Stomach (tissue), 9 donors: ENCODE results near the gene SMIM41. TPM values are rescaled to one million over a fixed set of nuclear protein-coding genes. Genes with fewer than 3 reads are reported as not detected.

Source experiments
- DNase-seq, 2 donors: peaks; one replicate each; pipeline versions ENCODE4 v3.0.0 to v3.0.0-alpha.2; 2013 to 2019
- H3K27ac ChIP-seq, 5 donors: fragments of 200-600 bp in 4 of 5; sonication (generic) in 4 of 5; one replicate each; pipeline ENCODE4 v1.5.1; 2013 to 2019; ENCODE audit warnings: mild to moderate bottlenecking in 1 of 5, moderate library complexity in 1 of 5
- H3K27me3 ChIP-seq, 3 donors: fragments of 200-600 bp; sonication (generic); one replicate each; pipeline ENCODE4 v1.5.1; 2017 to 2019; ENCODE audit warnings: mixed run types in 1 of 3
- H3K36me3 ChIP-seq, 4 donors: fragments of 200-600 bp; sonication (generic); 1 replicate in 3 of 4; 2 replicates in 1 of 4; pipeline ENCODE4 v1.5.1; 2016 to 2019
- H3K4me1 ChIP-seq, 4 donors: fragments of 200-600 bp; sonication (generic); one replicate each; pipeline ENCODE4 v1.5.1; 2016 to 2019
- H3K4me3 ChIP-seq, 4 donors: fragments of 200-600 bp; sonication (generic) in 3 of 4; one replicate each; pipeline ENCODE4 v1.5.1; 2016 to 2019; ENCODE audit warnings: mild to moderate bottlenecking in 1 of 4
- H3K9me3 ChIP-seq, 4 donors: fragments of 200-600 bp; sonication (generic); one replicate each; pipeline ENCODE4 v1.5.1; 2016 to 2019
- EP300 ChIP-seq: sonication (generic); formaldehyde crosslinking; IDR thresholded peaks from one replicate; pipeline ENCODE4 v1.6.1; 2017; ENCODE audit warnings: antibody characterized with exemption
- POLR2A ChIP-seq, 4 donors: fragments of 450-650 bp; IDR thresholded peaks; one replicate each; pipeline ENCODE4 v1.6.1; 2016; ENCODE audit warnings: antibody characterized with exemption in 4 of 4, control low read depth in 2 of 4, mild to moderate bottlenecking in 1 of 4, moderate library complexity in 1 of 4
- POLR2AphosphoS5 ChIP-seq, 3 donors: sonication (generic); formaldehyde crosslinking; IDR thresholded peaks; one replicate each; pipeline ENCODE4 v1.6.1; 2016; ENCODE audit warnings: antibody characterized with exemption in 3 of 3
- WGBS, 5 donors: extraction: QIAGEN DNeasy Blood & Tissue Kit in 3 of 5; methylation state at CpG; one replicate each; pipeline versions ENCODE4 v1.1.5 to v1.1.7; 2013 to 2018; 5-methylcytosine and 5-hydroxymethylcytosine counted together
- intact Hi-C: fragments of 100-400 bp; cut with DNase I; formaldehyde crosslinking; loops from one replicate; pipeline ENCODE4 v1.15.1; 2023; ENCODE audit warnings: low total_unique reads
- polyA plus RNA-seq, 3 donors: library from polyadenylated mRNA; stranded (reverse); fragments of 200-250 nt; gene quantifications; one replicate each; pipeline ENCODE4 v1.2.3, GENCODE V29; 2013
- total RNA-seq, 5 donors: library from RNA; depleted of rRNA; stranded (reverse); fragments of >200 nt; gene quantifications; one replicate each; pipeline versions ENCODE4 v1.1.0 to v1.2.3, GENCODE V29; 2014 to 2016
- TF ChIP-seq, protein P1 (sequence below), 7 experiments: fragments of 450-650 bp in 4 of 7; fragments of 200-600 bp in 3 of 7; sonication (generic) in 3 of 7; IDR thresholded peaks; one replicate each; pipeline ENCODE4 v1.5.1; 2016 to 2019; ENCODE audit warnings: antibody characterized with exemption in 7 of 7, control low read depth in 2 of 7, mild to moderate bottlenecking in 1 of 7
- donor health status: healthy with polysubstance abuse.
- donor health status: Bipolar disorder and iron deficiency.
- donor health status: healthy.

Gene SMIM41
- total and polyA plus RNA-seq, 8 donors: 1.1 to 21.6 (median 6.5) TPM; not detected in 1

- H3K36me3 ChIP-seq: peaks cover 14 to 23% (median 22%) of the 10 kb centered on the region in 4 donors
- H3K4me1 ChIP-seq: peaks cover 36 to 76% (median 46%) of the 10 kb centered on the region in 4 donors
- intact Hi-C loops: no loop called here
- peak within 1 kb of the TSS; percentile 59 to 80 (median 67) for H3K4me3 ChIP-seq
- no peaks in the 10 kb centered on the region for H3K27me3 ChIP-seq
- peak; percentile 99 for DNase-seq
- TF ChIP-seq, protein P1, sequence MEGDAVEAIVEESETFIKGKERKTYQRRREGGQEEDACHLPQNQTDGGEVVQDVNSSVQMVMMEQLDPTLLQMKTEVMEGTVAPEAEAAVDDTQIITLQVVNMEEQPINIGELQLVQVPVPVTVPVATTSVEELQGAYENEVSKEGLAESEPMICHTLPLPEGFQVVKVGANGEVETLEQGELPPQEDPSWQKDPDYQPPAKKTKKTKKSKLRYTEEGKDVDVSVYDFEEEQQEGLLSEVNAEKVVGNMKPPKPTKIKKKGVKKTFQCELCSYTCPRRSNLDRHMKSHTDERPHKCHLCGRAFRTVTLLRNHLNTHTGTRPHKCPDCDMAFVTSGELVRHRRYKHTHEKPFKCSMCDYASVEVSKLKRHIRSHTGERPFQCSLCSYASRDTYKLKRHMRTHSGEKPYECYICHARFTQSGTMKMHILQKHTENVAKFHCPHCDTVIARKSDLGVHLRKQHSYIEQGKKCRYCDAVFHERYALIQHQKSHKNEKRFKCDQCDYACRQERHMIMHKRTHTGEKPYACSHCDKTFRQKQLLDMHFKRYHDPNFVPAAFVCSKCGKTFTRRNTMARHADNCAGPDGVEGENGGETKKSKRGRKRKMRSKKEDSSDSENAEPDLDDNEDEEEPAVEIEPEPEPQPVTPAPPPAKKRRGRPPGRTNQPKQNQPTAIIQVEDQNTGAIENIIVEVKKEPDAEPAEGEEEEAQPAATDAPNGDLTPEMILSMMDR (IDR thresholded peaks at IDR 0.05): peak in 2 of 7 experiments; percentile 5 to 6
- no peak for TF ChIP-seq EP300
- TF ChIP-seq POLR2AphosphoS5 (IDR thresholded peaks at IDR 0.05): peak; percentile 99 to 100 (median 100)
- peak in 2 of 4 donors; percentile 96 to 98 for TF ChIP-seq POLR2A (IDR thresholded peaks at IDR 0.05)
- H3K9me3 ChIP-seq: no peaks in the 10 kb centered on the region
- H3K27ac ChIP-seq: peak within 1 kb of the TSS; percentile 89 to 100 (median 98)
- WGBS, 5 donors: 0 to 1% (median 1%) methylated on average over 12 to 77 of the region's 77 CpGs
Observed at GRCh38 chr12:52050758-52051541, 28.6 kb upstream of the SMIM41 start, which contains the start of gene NR4A1. Gene NR4A1 (plus strand): TSS chr12:52051442. CDS start chr12:52054329, 2,887 bp downstream.

DNA sequence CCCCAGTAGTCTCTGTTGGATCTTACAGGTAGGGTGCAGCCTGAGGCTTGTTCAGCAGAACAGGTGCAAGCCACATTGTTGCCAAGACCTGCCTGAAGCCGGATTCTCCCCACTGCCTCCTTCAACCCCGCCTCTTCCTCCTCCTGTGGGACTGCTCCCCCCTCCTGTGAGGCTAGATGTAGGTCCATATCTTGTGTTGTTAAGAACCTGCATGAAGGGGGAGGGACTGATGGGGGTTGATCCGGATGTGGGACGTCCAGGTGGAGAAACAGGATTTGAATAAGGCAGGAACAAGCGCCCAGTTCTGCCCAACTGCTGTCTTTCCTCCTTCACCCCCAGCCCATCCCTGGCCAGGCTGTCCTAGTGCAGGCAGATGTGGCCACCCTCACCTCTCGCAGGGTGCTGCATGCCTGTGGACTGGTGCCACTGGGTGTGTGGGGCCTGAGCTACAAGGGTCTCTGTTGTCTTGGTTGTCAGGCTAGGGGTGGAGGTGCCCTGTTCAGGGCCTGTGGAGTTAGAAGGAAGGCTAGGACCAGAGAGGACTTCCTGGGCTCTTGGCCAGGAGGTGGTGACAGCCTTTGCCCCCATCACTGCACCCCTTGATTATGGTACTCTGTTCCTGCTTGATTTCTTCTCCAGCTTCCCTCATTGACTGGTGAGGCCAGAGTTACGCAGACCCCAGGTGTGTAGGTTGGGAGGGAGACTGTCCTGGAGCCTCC lies 26.9 kb upstream of the SMIM41 start:
- Histone ChIP-seq H3K27me3 (no peaks in the 10 kb centered on the region), H3K27ac (peak overlapping the region; percentile 89 to 100 (median 98)), H3K36me3 (peaks cover 31 to 40% (median 38%) of the 10 kb centered on the region in 4 donors), H3K9me3 (no peaks in the 10 kb centered on the region), H3K4me3 (peak overlapping the region; percentile 59 to 80 (median 67)), H3K4me1 (peaks cover 34 to 76% (median 41%) of the 10 kb centered on the region in 4 donors)
- WGBS, 5 donors: 31 to 41% (median 34%) methylated on average over 7 of the region's 7 CpGs
- intact Hi-C loops: no loop called here
- peak in 2 of 3 donors; percentile 19 to 78 for TF ChIP-seq POLR2AphosphoS5 (IDR thresholded peaks at IDR 0.05)
- TF ChIP-seq, protein P1 (IDR thresholded peaks at IDR 0.05): no peak
- TF ChIP-seq EP300: no peak
- TF ChIP-seq POLR2A (IDR thresholded peaks at IDR 0.05): no peak
- DNase-seq: peak; percentile 77 to 83

GRCh38 chr12:52053536-52054209 lies 25.8 kb upstream of the SMIM41 start:
- intact Hi-C loops: no loop called here

More at GRCh38 chr12:52053536-52054209, 25.8 kb upstream of the SMIM41 start:
- peak; percentile 59 to 72 for DNase-seq
- Histone ChIP-seq H3K36me3 (peaks cover 34 to 50% (median 49%) of the 10 kb centered on the region in 4 donors), H3K4me3 (peak overlapping the region; percentile 59 to 80 (median 67)), H3K27me3 (no peaks in the 10 kb centered on the region), H3K27ac (peak overlapping the region; percentile 89 to 100 (median 98)), H3K9me3 (no peaks in the 10 kb centered on the region), H3K4me1 (peaks cover 34 to 76% (median 43%) of the 10 kb centered on the region in 4 donors)
- TF ChIP-seq EP300 (no peak), POLR2AphosphoS5 (IDR thresholded peaks at IDR 0.05) (peak; percentile 3 to 42 (median 41))
- TF ChIP-seq, protein P1 (IDR thresholded peaks at IDR 0.05): no peak
- WGBS, 5 donors: 59 to 77% (median 64%) methylated on average over 6 to 9 of the region's 9 CpGs
